K562 (cell line): ENCODE data around the gene DEFB114. TPM values are rescaled to one million over a fixed set of nuclear protein-coding genes. Genes with fewer than 3 reads are reported as not detected.
A peak's percentile ranks its signal among the peaks of the same experiment; 100 is the strongest.

ENCODE experiments used
- BRF2 ChIP-seq: IDR thresholded peaks from 3 replicates; pipeline ENCODE4 v1.6.1; 2011; ENCODE audit warnings: borderline replicate concordance, mild to moderate bottlenecking; ENCODE audit not compliant: insufficient read length, insufficient read depth
- CBX3 ChIP-seq, 2 experiments: IDR thresholded peaks; 1 replicate in 1 of 2; 2 replicates in 1 of 2; pipeline ENCODE4 v1.6.1; 2012; ENCODE audit warnings: inconsistent platforms in 2 of 2, low read length in 2 of 2, borderline replicate concordance in 1 of 2, control low read depth in 1 of 2
- CEBPB ChIP-seq: fragments of 450-650 bp; IDR thresholded peaks from 2 replicates; pipeline ENCODE4 v1.6.1; 2016; ENCODE audit warnings: missing genetic modification characterization, missing compliant biosample characterization
- NKRF ChIP-seq: fragments of 450-650 bp; IDR thresholded peaks from 2 replicates; pipeline ENCODE4 v1.6.1; 2016; ENCODE audit warnings: borderline replicate concordance
- PRDM10 ChIP-seq: fragments of 450-650 bp; IDR thresholded peaks from 2 replicates; pipeline ENCODE4 v1.6.1; 2018; ENCODE audit not compliant: partially characterized antibody
- SP1 ChIP-seq: sonication (generic); formaldehyde crosslinking; IDR thresholded peaks from 2 replicates; pipeline ENCODE4 v1.8.1; 2022; ENCODE audit warnings: mild to moderate bottlenecking, missing genetic modification reagents
- TCF7L2 ChIP-seq: fragments of 150-350 bp; IDR thresholded peaks from 2 replicates; pipeline ENCODE4 v1.6.1; 2016; ENCODE audit warnings: low read depth, mild to moderate bottlenecking, low read length, moderate library complexity
- TEAD4 ChIP-seq, 2 experiments: sonication (generic) in 1 of 2; formaldehyde crosslinking in 1 of 2; IDR thresholded peaks; 2 replicates each; pipeline versions ENCODE4 v1.6.1 to v1.8.0; 2012 to 2022; ENCODE audit warnings: borderline replicate concordance in 1 of 2, inconsistent platforms in 1 of 2, low read length in 1 of 2, mild to moderate bottlenecking in 1 of 2, missing genetic modification reagents in 1 of 2
- ZBTB33 ChIP-seq: sonication (generic); formaldehyde crosslinking; IDR thresholded peaks from 2 replicates; pipeline ENCODE4 v1.8.1; 2023; ENCODE audit warnings: mild to moderate bottlenecking, missing genetic modification reagents
- ZNF609 ChIP-seq: sonication (generic); formaldehyde crosslinking; IDR thresholded peaks from 2 replicates; pipeline ENCODE4 v1.8.1; 2023; ENCODE audit warnings: missing genetic modification reagents, mild to moderate bottlenecking, borderline replicate concordance
- ZNF699 ChIP-seq: fragments of 250-450 bp; sonication (Bioruptor Pico); IDR thresholded peaks from 2 replicates; pipeline ENCODE4 v1.8.0; 2021; ENCODE audit warnings: mild to moderate bottlenecking, moderate library complexity; ENCODE audit not compliant: insufficient replicate concordance
- polyA plus RNA-seq, 8 experiments: library from polyadenylated mRNA; depleted of rRNA in 4 of 8; stranded (reverse) in 5 of 8; unstranded in 3 of 8; fragments of >200 nt; fragmentation: Nextera tagmentation in 2 of 8; fragmentation: Illumina TruSeq in 1 of 8; extraction: Ambion mirVana in 2 of 8; extraction: Trizol in 1 of 8; gene quantifications; 2 replicates each; pipeline versions ENCODE4 v1.2.1 to v1.2.3, GENCODE V29; 2011 to 2014; ENCODE audit warnings: inconsistent platforms in 1 of 8, missing spikeins in 1 of 8
- total RNA-seq, 7 experiments: library from RNA; depleted of rRNA in 6 of 7; stranded (reverse); fragments of >200 nt in 6 of 7; fragmentation: Illumina TruSeq in 2 of 7; extraction: Trizol in 2 of 7; gene quantifications; 2 replicates each; pipeline versions ENCODE4 v1.2.1 to v1.2.3, GENCODE V29; 2011 to 2021; ENCODE audit warnings: low replicate concordance in 1 of 7

The DEFB114 gene
- total and polyA plus RNA-seq, 9 of the 15 experiments (the other 6 are each of a cell fraction or from before 2014, with no cell fraction given), result not detected

- TF ChIP-seq ZNF609 (CRISPR knock-in tag) (no peak), TCF7L2 (no peak), NKRF (peak; percentile 91), ZNF699 (no peak), PRDM10 (peak; percentile 8), ZBTB33 (no peak), CEBPB (tag) (no peak), BRF2 (no peak), TEAD4 (IDR thresholded peaks at IDR 0.05; ENCODE audit: low read length) (peak; percentile 77), TEAD4 (CRISPR knock-in tag; IDR thresholded peaks at IDR 0.05; ENCODE audit: borderline replicate concordance) (no peak), CBX3 (IDR thresholded peaks at IDR 0.05; ENCODE audit: borderline replicate concordance in 1 of 2, low read length in 2 of 2) (peak in 1 of 2 experiments; percentile 85; a peak in 1 of 3 replicates), SP1 (CRISPR knock-in tag) (no peak)
Measured at GRCh38 chr6:49939993-49940498, 23.9 kb downstream of the DEFB114 start (continued).
